ENCODE results near the gene PGAP1. TPM values are rescaled to one million over a fixed set of nuclear protein-coding genes. Genes with fewer than 3 reads are reported as not detected.

The PGAP1 gene
- total and polyA plus RNA-seq, 2 of the 8 experiments (the other 6 are each of a cell fraction or from before 2014, with no cell fraction given): 8.3 to 24.1 TPM

- TF ChIP-seq, protein P1, sequence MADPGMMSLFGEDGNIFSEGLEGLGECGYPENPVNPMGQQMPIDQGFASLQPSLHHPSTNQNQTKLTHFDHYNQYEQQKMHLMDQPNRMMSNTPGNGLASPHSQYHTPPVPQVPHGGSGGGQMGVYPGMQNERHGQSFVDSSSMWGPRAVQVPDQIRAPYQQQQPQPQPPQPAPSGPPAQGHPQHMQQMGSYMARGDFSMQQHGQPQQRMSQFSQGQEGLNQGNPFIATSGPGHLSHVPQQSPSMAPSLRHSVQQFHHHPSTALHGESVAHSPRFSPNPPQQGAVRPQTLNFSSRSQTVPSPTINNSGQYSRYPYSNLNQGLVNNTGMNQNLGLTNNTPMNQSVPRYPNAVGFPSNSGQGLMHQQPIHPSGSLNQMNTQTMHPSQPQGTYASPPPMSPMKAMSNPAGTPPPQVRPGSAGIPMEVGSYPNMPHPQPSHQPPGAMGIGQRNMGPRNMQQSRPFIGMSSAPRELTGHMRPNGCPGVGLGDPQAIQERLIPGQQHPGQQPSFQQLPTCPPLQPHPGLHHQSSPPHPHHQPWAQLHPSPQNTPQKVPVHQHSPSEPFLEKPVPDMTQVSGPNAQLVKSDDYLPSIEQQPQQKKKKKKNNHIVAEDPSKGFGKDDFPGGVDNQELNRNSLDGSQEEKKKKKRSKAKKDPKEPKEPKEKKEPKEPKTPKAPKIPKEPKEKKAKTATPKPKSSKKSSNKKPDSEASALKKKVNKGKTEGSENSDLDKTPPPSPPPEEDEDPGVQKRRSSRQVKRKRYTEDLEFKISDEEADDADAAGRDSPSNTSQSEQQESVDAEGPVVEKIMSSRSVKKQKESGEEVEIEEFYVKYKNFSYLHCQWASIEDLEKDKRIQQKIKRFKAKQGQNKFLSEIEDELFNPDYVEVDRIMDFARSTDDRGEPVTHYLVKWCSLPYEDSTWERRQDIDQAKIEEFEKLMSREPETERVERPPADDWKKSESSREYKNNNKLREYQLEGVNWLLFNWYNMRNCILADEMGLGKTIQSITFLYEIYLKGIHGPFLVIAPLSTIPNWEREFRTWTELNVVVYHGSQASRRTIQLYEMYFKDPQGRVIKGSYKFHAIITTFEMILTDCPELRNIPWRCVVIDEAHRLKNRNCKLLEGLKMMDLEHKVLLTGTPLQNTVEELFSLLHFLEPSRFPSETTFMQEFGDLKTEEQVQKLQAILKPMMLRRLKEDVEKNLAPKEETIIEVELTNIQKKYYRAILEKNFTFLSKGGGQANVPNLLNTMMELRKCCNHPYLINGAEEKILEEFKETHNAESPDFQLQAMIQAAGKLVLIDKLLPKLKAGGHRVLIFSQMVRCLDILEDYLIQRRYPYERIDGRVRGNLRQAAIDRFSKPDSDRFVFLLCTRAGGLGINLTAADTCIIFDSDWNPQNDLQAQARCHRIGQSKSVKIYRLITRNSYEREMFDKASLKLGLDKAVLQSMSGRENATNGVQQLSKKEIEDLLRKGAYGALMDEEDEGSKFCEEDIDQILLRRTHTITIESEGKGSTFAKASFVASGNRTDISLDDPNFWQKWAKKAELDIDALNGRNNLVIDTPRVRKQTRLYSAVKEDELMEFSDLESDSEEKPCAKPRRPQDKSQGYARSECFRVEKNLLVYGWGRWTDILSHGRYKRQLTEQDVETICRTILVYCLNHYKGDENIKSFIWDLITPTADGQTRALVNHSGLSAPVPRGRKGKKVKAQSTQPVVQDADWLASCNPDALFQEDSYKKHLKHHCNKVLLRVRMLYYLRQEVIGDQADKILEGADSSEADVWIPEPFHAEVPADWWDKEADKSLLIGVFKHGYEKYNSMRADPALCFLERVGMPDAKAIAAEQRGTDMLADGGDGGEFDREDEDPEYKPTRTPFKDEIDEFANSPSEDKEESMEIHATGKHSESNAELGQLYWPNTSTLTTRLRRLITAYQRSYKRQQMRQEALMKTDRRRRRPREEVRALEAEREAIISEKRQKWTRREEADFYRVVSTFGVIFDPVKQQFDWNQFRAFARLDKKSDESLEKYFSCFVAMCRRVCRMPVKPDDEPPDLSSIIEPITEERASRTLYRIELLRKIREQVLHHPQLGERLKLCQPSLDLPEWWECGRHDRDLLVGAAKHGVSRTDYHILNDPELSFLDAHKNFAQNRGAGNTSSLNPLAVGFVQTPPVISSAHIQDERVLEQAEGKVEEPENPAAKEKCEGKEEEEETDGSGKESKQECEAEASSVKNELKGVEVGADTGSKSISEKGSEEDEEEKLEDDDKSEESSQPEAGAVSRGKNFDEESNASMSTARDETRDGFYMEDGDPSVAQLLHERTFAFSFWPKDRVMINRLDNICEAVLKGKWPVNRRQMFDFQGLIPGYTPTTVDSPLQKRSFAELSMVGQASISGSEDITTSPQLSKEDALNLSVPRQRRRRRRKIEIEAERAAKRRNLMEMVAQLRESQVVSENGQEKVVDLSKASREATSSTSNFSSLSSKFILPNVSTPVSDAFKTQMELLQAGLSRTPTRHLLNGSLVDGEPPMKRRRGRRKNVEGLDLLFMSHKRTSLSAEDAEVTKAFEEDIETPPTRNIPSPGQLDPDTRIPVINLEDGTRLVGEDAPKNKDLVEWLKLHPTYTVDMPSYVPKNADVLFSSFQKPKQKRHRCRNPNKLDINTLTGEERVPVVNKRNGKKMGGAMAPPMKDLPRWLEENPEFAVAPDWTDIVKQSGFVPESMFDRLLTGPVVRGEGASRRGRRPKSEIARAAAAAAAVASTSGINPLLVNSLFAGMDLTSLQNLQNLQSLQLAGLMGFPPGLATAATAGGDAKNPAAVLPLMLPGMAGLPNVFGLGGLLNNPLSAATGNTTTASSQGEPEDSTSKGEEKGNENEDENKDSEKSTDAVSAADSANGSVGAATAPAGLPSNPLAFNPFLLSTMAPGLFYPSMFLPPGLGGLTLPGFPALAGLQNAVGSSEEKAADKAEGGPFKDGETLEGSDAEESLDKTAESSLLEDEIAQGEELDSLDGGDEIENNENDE (IDR thresholded peaks at IDR 0.05; ENCODE audit: insufficient replicate concordance, low read length): no peak
- TF ChIP-seq SIN3A (conservative IDR thresholded peaks at IDR 0.05 in 1 of 2, IDR thresholded peaks at IDR 0.05 in 1 of 2; ENCODE audit: low read depth in 1 of 2, low read length in 2 of 2): no peak
- no peak for TF ChIP-seq CTBP2 (IDR thresholded peaks at IDR 0.05; ENCODE audit: borderline replicate concordance, insufficient read depth, insufficient read length, low read length)
- no peak for TF ChIP-seq SP1 (IDR thresholded peaks at IDR 0.05; ENCODE audit: low read depth, low read length)
- TF ChIP-seq JUN (IDR thresholded peaks at IDR 0.05; ENCODE audit: low read depth, low read length): no peak
- no peak for TF ChIP-seq POLR2AphosphoS5 (IDR thresholded peaks at IDR 0.05; ENCODE audit: low read depth, low read length)
- no peak for TF ChIP-seq SIRT6 (IDR thresholded peaks at IDR 0.05; ENCODE audit: low read length)
- no peak for TF ChIP-seq NRF1 (IDR thresholded peaks at IDR 0.05; ENCODE audit: low read depth, low read length)
- TF ChIP-seq ZNF274 (IDR thresholded peaks at IDR 0.05; ENCODE audit: borderline replicate concordance, extremely low read depth, low read length): no peak
- TF ChIP-seq, protein P2, sequence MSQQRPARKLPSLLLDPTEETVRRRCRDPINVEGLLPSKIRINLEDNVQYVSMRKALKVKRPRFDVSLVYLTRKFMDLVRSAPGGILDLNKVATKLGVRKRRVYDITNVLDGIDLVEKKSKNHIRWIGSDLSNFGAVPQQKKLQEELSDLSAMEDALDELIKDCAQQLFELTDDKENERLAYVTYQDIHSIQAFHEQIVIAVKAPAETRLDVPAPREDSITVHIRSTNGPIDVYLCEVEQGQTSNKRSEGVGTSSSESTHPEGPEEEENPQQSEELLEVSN (IDR thresholded peaks at IDR 0.05): no peak
- TF ChIP-seq EGR1 (IDR thresholded peaks at IDR 0.05; ENCODE audit: borderline replicate concordance, low read depth, low read length): no peak
- TF ChIP-seq POLR2A (IDR thresholded peaks at IDR 0.05; ENCODE audit: control extremely low read depth in 1 of 2, low read depth in 2 of 2, low read length in 2 of 2): no peak
Measured at GRCh38 chr2:196966061-196966460, 39.6 kb upstream of the PGAP1 start (continued).

Measured in H1 (cell line).